ENCODE data around the gene DLG5. TPM values are rescaled to one million over a fixed set of nuclear protein-coding genes. Genes with fewer than 3 reads are reported as not detected.

Gene DLG5
- total and polyA plus RNA-seq, 8 donors: 11.3 to 19.4 (median 13.5) TPM

- no peak for ATAC-seq
- WGBS, 2 donors: 86 to 90% methylated on average over 7 of the region's 7 CpGs
- H3K4me3 ChIP-seq: no peak overlapping the region
- no peak for FAIRE-seq
- DNase-seq: no peak
- intact Hi-C loops (cut with DNase I): no loop called here
- H3K27ac ChIP-seq: no peak overlapping the region
- no peaks in the 10 kb centered on the region for H3K36me3 ChIP-seq
- H3K27me3 ChIP-seq: no peaks in the 10 kb centered on the region
- H3K9me3 ChIP-seq: no peaks in the 10 kb centered on the region
- no peaks in the 10 kb centered on the region for H3K4me1 ChIP-seq
- TF ChIP-seq CTCF (IDR thresholded peaks at IDR 0.05): no peak
Measured at GRCh38 chr10:77859200-77859864, 67.2 kb downstream of the DLG5 start.

GRCh38 chr10:77857272-77857671, 69.3 kb downstream of the DLG5 start:
- intact Hi-C loops (cut with DNase I): no loop called here
- Histone ChIP-seq H3K27ac (no peak overlapping the region), H3K4me1 (no peaks in the 10 kb centered on the region), H3K9me3 (no peaks in the 10 kb centered on the region), H3K36me3 (peaks cover 0 to 15% (median 0%) of the 10 kb centered on the region in 3 donors), H3K27me3 (no peaks in the 10 kb centered on the region), H3K4me3 (no peak overlapping the region)
- TF ChIP-seq CTCF (IDR thresholded peaks at IDR 0.05): no peak
- DNase-seq (no peak), ATAC-seq (peak in 3 of 4 donors; percentile 38 to 44 (median 41)), FAIRE-seq (no peak)
- WGBS, 2 donors: 74 to 77% methylated on average over 11 of the region's 11 CpGs

- Histone ChIP-seq H3K9me3 (no peaks in the 10 kb centered on the region), H3K4me1 (no peaks in the 10 kb centered on the region), H3K4me3 (no peak overlapping the region), H3K27me3 (no peaks in the 10 kb centered on the region), H3K27ac (no peak overlapping the region), H3K36me3 (peaks cover 0 to 22% (median 0%) of the 10 kb centered on the region in 3 donors)
- TF ChIP-seq CTCF (IDR thresholded peaks at IDR 0.05): no peak
- DNase-seq (no peak), FAIRE-seq (no peak), ATAC-seq (no peak)
- intact Hi-C loops (cut with DNase I): no loop called here
- WGBS, 2 donors: 95 to 96% methylated on average over 17 of the region's 17 CpGs
Measured at GRCh38 chr10:77856566-77856965, 70.0 kb downstream of the DLG5 start.

- TF ChIP-seq CTCF (IDR thresholded peaks at IDR 0.05): no peak
- FAIRE-seq (no peak), ATAC-seq (no peak), DNase-seq (no peak)
- Histone ChIP-seq H3K27me3 (no peaks in the 10 kb centered on the region), H3K4me3 (no peak overlapping the region), H3K9me3 (no peaks in the 10 kb centered on the region), H3K4me1 (no peaks in the 10 kb centered on the region), H3K27ac (no peak overlapping the region), H3K36me3 (peaks cover 0 to 27% (median 0%) of the 10 kb centered on the region in 3 donors)
- WGBS, 2 donors: 80 to 82% methylated on average over 5 of the region's 5 CpGs
- intact Hi-C loops (cut with DNase I): no loop called here
Measured at GRCh38 chr10:77855404-77856155, 71.0 kb downstream of the DLG5 start.

- no peak for FAIRE-seq
- H3K27ac ChIP-seq: no peak overlapping the region
- 90 to 96% methylated on average over 6 of the region's 6 CpGs for WGBS, 2 donors
- DNase-seq: no peak
- intact Hi-C loops (cut with DNase I): no loop called here
- ATAC-seq: no peak
- no peak for TF ChIP-seq CTCF (IDR thresholded peaks at IDR 0.05)
- H3K27me3 ChIP-seq: no peaks in the 10 kb centered on the region
- H3K36me3 ChIP-seq: peaks cover 0 to 27% (median 0%) of the 10 kb centered on the region in 3 donors
- H3K4me1 ChIP-seq: no peaks in the 10 kb centered on the region
- no peak overlapping the region for H3K4me3 ChIP-seq
- H3K9me3 ChIP-seq: no peaks in the 10 kb centered on the region
Measured at GRCh38 chr10:77854115-77854514, 72.4 kb downstream of the DLG5 start.

Measured in pancreas (tissue), 10 donors.